GM21390 (cell line): Measurements from ENCODE around the gene KAT7.

Source experiments
- ATAC-seq: cut with Tn5 transposase; IDR thresholded peaks from one replicate; pipeline ENCODE4 v1.9.1; 2021; ENCODE audit not compliant: unreplicated experiment

Gene KAT7

DNA sequence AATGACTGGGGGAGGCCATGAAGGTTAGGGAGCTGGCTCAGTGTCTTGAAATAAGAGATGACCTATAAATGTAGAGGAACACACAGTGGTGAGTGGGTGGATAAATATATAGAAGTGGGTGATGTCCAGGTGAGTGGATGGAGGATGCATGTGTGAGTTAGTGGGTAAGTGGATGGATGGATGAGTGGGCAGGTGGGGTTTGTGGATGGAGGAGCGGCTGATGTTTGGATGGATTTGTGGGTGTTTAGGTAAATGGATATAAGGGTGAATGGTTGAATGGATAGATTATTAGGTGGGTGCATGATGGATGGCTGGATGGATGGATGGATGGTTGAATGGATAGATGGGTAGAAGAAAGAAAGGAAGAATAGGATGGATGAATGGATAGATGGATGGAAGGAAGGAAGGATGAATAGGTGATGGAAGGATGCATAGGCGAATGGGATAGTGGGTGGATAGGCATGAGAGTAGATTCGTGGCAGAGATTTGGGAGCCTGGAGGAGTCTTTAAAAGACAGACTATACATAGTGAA lies 78.5 kb downstream of the KAT7 start:
- no peak for ATAC-seq

DNA sequence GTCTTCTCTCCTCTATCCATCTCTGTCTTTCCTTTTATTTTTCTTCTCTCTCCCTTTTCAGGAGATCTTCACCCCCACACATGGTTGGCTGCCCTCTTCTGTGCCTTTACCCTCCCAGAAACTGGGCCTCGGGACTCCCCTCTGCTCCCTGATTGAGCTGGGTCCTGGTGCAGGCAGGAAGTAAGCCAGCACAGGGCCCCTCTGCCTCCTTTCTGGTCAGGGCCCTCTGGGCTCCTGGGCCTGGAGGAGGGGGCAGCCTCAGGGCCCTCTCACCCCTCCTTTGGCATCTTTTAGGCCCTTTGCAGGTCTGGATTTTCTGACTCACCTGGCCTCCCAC lies 80.5 kb downstream of the KAT7 start:
- no peak for ATAC-seq

DNA sequence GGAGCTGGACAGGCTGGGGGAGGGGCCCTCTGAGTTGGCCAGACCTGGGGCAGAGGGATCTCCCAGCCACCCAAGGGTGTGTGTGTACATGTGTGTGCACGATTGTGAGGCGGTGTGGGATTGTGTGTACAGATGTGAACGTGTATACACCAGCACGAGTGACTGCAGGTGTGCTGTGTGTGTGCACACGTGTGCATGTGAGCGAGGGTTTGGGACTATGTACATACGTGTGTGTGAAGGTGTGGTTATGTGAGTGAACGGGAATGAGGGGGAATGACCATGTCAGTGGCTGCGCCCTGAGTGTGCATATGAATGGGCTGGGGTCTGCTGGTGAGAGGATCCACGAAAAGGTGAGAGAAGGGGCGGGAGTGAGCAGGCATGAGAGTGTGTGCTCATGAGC lies 81.8 kb downstream of the KAT7 start:
- no peak for ATAC-seq

DNA sequence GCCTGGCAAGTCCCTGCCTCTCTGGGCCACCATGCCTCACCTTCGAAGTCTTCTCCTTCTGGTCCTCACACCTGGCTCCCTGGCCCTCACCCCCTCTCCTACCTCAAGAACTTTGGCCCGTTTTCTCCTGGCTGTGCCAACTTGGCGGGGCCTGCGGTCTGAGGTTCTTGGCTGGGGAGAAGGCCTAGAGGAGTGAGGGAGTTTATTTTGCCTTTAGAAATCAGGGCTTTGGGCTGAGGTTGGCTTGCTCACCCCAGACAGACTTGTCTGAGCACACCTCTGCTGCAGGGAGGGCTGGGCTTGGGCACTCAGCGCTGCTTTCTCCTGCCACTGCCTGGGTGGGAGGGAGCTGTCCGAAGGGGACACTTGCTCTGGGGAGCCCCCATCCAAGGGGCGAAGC lies 82.7 kb downstream of the KAT7 start:
- no peak for ATAC-seq

DNA sequence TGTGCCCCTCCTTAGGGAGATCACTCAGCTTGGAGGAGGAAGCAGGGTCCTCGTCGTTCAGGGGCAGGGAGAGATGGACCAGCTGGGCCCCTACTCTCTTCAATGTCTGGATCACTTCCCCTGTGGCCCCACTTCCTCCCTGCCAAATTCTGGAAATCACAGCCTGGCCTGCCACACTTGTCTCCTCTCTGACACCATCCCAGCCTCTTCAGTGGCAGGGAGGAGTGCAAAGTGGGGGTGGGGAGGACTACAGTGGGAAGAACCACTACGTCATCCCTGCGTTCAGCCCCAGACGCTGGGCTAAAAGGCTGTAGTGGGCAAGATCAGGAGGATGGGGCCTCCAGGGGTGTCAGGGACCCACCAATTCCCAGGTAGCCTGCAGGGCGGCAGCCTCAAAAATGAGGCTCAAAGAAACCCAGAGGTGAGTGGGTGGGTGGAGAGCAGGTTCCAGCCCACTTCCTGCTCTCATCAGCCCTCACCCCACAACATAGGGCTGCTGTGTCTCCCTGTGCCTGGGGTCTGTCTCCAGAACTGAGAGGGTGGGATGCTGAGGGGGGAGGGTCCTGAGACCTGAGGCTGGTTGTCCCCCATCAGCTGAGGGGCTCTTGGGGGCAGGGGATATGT lies 84.4 kb downstream of the KAT7 start:
- no peak for ATAC-seq

DNA sequence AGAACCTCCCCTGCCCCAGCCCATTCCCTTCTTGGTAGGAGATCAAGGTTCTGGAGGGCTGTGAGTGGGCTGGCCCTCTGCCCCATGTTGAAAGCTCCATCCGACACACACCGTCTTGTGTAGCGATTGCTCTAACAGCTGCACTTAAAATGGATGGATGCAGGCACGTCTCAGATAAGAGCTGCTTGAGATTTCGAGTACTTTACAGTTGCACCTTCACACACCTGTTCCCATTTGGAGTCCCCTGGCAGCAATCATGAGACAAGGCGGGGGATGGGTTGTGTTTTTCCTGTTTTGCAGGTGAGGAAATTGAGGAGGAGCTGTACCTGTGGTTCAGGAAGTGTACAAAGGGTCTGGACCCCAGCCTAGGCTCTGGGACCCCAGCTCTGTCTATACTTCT lies 85.0 kb downstream of the KAT7 start:
- ATAC-seq: no peak

DNA sequence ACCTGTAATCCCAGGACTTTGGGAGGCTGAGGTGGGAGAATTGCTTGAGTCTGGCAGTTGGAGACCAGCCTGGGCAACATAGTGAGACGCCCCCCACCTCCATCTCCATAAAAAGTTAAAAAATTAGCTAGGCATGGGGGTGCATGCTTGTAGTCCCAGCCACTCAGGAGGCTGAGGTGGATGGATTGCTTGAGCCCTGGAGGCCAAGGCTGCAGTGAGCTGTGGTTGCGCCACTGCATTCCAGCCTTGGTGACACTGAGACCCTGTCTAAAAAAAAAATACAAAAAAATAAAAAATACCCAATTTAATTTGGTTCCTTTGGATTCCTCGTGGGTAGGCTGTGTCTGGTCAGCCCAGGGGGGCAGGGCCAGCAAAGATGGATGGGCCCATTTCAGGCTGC lies 85.4 kb downstream of the KAT7 start:
- ATAC-seq: no peak

DNA sequence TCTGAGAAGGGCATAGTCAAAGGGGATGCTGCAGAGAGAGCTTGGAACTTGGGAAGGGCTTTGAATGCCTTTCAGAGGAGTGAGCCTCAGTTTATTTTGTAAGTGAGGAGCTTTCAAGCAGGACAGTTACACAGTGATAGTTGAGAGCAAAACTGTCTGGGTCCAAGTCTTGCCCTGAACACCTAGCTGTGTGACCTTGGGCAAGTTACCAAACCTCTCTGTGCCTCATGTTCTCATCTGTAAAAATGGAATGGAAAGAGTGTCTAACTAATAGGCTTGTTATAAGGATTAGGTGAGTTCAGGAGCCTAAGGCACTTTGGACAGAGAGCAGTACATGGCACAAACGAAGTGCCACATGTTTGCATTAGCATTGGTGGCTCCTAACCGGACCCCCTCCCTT lies 86.4 kb downstream of the KAT7 start:
- no peak for ATAC-seq

DNA sequence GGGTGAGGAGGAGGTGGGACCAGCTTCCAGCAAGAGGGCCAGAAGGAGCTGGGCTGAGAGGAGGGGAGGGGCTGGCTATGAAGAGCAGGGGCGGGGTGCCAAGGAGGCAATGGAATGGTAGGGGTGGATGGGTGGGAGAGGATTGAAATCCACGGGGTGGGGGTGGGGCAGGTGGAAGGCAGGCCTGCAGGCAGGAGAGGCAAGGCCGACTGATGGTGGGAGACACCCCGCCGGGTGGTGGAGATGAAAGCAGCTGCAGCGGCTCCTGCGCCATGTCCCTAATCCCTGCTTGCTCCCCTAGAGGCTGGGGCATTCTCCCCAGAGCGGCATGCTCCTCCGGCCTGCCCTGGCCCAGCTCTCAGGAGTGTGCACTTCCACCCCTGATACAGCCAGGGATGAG lies 87.2 kb downstream of the KAT7 start:
- no peak for ATAC-seq

DNA sequence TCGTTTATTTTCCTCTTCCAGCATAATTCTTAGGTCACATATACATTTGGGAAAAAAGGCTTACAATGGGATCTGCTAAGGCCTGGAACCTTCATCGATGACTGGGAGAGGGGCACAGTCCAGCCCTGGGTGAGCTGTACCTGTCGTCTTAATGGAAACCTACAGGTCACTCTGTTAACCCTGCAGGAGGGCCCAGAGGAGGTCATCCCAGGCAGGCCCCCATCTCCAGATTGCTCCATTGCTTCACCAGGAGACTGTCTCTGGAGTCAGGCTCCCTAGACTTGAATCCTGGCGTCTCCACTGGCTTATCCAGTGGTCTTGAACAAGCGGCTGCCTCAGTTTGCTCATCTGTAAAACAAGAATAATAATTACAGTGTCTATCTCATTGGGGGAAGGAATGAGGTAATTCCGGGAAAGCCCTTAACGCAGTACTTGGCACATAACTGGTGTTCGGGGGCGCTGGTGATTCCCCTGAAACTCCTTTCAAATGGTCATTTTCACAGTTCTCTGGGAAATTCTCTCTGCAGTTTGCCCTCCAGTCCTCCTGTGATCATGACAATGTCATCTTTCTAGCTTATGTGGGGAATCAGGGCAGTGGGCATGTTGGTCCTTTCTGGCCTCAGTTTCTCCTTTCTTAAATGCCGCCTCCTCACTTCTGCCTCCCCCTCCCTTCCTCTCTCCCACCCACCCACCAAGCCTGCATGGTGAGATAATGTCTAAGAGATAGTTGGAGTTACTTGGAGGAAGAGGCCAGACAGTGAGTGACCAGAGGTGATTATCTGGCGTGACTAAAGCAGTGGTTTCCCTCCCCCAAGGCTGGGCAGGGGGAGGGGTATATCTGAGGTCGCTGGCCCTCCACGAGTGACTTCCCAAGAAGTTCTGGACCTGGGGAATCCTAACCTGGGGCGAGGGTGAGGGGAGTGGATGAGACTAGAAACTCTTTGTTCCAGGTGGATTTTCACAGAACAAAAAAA lies 90.7 kb downstream of the KAT7 start:
- no peak for ATAC-seq

DNA sequence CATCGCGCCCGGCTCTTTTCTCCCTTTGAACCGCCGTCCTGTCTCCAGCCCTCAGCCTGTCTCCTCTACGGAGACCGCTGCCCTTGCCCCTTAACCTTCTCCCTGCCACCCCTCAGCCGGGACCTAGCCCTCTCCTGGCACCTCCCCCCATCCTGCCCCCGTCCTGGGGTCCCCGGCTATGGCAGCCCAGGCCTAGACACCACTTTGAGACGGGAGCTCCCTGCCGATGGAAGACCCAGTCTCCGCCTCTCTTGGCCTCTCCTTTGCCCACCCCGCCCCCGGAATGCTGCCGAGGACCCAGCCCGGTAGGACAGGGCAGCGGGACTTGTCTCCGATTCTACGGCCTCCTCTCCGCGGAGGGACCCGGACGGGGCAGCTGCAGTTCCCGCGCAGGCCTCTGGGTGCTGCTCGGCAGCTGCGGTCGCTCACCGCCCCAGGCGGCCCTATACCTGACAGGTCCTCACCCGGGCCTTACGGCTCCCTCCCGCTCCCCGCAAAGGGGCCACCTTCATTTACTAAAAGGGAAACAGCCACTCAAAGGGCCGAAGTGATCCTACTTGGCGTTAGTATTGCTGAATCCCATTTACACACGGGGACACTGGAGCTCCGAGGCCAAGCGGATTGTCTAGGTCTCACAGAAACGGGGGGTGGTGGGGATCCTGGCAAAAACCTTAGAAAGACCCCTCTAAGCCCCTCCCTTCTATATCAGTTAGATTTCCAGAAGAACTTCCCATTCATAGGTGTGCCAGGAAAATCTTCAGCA lies 92.0 kb downstream of the KAT7 start:
- no peak for ATAC-seq

DNA sequence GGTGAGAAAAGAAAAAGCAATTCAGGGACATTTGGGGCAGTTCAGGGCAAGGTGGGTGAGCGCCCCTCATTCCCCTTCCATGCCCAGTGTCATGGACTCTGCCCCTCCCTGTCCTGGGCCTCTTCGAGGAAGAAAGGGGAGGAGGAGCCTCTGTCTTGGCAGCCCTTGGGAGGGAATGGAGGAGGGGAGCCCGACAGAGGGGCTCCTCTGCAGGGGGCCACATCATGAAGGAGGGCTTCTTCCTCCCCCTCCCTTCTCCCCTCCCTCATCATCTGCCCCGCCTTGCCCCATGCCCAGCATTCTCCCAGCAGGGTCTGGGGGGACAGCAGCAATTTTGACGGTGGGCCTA lies 92.5 kb downstream of the KAT7 start:
- no peak for ATAC-seq

DNA sequence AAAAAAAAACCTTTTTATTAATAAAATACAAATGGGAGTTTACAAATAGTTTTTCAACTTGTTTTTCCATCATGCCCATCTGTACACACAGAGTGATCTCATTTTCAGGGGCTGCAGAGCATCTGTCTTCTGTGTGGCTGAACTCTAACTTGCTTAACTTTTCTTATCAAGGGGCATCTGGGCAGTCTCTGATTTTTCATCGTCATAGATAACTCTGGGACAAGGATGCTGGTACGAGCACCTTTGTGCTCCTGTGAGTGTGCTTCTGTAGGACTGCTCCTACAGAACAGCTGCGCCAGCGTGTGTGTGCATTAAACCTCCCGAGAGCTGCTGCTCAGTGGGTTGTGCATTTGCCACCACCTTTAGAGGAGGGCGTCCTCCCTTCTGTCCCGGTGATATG lies 94.0 kb downstream of the KAT7 start:
- ATAC-seq: no peak
